ENCODE measurements around the gene ANKRD44.

- TF ChIP-seq, protein P1, sequence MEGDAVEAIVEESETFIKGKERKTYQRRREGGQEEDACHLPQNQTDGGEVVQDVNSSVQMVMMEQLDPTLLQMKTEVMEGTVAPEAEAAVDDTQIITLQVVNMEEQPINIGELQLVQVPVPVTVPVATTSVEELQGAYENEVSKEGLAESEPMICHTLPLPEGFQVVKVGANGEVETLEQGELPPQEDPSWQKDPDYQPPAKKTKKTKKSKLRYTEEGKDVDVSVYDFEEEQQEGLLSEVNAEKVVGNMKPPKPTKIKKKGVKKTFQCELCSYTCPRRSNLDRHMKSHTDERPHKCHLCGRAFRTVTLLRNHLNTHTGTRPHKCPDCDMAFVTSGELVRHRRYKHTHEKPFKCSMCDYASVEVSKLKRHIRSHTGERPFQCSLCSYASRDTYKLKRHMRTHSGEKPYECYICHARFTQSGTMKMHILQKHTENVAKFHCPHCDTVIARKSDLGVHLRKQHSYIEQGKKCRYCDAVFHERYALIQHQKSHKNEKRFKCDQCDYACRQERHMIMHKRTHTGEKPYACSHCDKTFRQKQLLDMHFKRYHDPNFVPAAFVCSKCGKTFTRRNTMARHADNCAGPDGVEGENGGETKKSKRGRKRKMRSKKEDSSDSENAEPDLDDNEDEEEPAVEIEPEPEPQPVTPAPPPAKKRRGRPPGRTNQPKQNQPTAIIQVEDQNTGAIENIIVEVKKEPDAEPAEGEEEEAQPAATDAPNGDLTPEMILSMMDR (conservative IDR thresholded peaks at IDR 0.05; ENCODE audit: low read depth, low read length), result no peak
- TF ChIP-seq EZH2phosphoT487 (IDR thresholded peaks at IDR 0.05; ENCODE audit: borderline replicate concordance, low read length), result no peak
These were observed 235.3 kb downstream of the ANKRD44 start for GRCh38 chr2:197075281-197075680.

Data from PC-3 (cell line).